ENCODE data around the gene DMBX1.

DNA sequence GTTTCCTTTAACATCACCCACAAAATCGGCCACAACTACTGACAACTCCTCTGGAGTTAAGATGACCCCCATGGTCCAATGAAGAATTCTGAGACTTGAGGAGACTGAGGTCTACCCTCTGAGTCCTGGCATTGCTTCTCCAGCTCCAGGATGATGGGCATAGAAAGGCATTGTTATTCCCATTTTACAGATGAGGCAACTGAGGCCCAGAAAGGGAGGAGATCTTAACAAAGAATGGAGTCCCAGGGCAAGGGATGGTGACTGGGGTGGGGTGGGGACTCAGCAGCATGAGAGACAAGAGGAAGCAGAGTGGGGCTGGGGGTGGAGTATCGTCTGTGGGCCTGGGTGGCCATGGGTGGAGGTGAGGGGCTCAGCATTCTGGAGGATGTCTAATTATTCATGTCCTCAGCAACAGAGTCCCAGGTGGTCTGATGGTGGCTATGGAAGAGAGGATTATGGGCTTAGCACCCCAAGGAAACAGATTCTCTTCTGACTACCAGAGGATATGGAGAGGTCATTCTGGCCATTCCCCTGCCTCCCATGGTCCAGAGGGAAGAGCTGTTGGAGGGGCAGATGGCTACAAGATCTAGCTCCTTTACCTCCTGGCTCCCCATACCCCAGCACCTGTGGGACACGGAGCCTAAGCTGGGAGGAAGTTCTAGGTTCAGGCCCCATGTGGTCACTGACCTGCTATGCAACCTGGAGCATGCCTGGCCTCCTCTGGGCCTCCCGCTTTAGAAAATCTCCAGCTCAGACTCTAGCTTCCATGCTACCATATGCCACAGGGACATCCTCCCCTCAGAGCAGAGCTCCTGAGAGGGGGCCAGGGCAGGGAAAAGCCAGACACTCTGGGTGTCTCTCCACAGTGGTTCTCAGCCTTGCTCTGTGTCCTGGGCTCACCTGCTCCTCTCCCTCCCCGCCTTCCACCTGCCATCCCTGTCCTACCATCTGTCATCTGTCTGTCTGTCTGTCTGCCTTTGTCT is 37.4 kb upstream of the DMBX1 start:
- TF ChIP-seq, protein P1, sequence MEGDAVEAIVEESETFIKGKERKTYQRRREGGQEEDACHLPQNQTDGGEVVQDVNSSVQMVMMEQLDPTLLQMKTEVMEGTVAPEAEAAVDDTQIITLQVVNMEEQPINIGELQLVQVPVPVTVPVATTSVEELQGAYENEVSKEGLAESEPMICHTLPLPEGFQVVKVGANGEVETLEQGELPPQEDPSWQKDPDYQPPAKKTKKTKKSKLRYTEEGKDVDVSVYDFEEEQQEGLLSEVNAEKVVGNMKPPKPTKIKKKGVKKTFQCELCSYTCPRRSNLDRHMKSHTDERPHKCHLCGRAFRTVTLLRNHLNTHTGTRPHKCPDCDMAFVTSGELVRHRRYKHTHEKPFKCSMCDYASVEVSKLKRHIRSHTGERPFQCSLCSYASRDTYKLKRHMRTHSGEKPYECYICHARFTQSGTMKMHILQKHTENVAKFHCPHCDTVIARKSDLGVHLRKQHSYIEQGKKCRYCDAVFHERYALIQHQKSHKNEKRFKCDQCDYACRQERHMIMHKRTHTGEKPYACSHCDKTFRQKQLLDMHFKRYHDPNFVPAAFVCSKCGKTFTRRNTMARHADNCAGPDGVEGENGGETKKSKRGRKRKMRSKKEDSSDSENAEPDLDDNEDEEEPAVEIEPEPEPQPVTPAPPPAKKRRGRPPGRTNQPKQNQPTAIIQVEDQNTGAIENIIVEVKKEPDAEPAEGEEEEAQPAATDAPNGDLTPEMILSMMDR (IDR thresholded peaks at IDR 0.05; ENCODE audit: borderline replicate concordance, extremely low read depth, low read length, poor library complexity, severe bottlenecking), result no peak
- no peak for TF ChIP-seq EZH2 (IDR thresholded peaks at IDR 0.05; ENCODE audit: borderline replicate concordance, low read depth, low read length, severe bottlenecking)
